ENCODE data around the gene FAM222B. TPM values are rescaled to one million over a fixed set of nuclear protein-coding genes. Genes with fewer than 3 reads are reported as not detected.
"Not testable (repeated sequence)": the region's sequence is repeated elsewhere in the genome, so short reads cannot be mapped to it uniquely, and the experiment has no call there.

FAM222B gene, protein sequence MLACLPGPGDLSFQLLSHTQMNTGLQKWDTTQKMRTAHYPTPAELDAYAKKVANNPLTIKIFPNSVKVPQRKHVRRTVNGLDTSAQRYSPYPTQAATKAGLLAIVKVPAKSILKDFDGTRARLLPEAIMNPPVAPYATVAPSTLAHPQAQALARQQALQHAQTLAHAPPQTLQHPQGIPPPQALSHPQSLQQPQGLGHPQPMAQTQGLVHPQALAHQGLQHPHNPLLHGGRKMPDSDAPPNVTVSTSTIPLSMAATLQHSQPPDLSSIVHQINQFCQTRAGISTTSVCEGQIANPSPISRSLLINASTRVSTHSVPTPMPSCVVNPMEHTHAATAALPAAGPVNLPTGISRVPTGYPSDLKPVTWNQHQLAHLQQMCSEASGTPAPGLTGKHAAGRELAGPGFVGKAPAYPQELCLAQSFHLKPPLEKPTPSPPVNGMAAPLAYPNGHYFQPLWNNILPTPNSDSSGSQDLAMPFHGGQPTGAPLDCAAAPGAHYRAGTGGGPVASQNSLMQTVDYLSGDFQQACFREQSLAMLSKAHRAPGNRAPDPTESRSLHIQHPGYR
- total RNA-seq (2014; rRNA removed; shearing (Covaris generic)): 2.3 and 3.1 TPM in 2 replicates

DNA sequence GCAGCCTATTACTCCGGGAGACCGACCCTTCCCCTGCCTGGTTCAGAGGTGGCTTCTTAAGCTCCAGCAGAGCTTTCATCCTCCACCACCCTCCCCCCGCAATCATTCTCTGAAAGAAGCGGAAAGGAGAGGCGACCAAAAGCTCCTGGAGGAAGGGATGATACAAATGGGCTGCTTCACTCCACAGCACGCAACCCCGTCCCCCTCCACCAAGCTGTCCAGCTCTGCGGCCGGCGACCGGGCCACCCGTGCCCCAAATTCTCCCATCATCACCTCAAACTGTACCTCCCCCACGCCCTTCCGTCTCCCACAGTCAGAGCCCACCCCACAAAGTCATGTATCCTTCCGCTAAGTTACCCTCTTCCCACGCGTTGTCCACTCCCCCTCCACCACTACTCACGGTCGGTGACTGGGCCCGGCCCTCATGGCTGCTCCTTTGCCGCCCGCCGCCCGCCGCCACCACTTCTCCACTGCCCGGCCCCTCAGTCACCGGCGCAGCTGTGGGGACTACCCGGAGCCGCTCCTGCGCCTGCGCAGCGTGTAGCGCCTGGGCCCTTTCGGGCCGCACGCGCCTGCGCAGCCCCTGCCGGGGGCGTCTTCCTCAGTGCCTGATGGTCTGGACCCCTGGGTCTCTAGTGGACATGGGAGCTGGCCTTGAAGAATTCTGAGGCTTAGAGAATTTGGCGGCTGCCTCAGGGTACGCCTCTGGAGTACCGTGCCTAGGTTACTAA lies at the start of gene FAM222B:
FAM222B (minus strand) TSS at position 509 of the 731 bp plus-strand sequence. CDS start 76,123 bp downstream, outside the sequence.
- DNase-seq (ENCODE audit: low read depth): peak; percentile 92

DNA sequence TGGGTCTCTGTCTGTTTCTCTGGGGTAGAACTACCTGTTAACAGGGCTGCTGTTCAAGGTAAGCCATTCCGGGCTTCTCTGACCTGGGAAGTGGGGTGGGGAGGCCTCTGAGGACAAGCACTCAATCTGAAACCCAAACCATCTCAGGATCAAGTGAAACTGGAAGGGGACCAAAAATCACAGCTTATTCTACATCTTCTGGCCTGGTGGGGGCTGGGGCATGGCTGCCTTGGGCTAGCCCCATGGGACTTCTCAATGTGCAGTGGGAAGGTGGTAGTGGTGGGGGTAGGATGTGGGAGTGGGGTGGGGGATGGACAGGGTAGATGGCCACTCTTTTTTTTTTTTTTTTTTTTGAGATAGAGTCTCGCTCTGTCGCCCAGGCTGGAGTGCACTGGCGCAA lies 49.4 kb upstream of the FAM222B start:
- DNase-seq (ENCODE audit: low read depth): no peak

GRCh38 chr17:28891201-28891600 lies 48.6 kb upstream of the FAM222B start:
- no peak for DNase-seq (ENCODE audit: low read depth)

- no peak for DNase-seq (ENCODE audit: low read depth)
Measured at GRCh38 chr17:28889996-28890395, 47.4 kb upstream of the FAM222B start.

GRCh38 chr17:28888832-28889231 lies 46.2 kb upstream of the FAM222B start:
- DNase-seq (ENCODE audit: low read depth): no peak

- DNase-seq (ENCODE audit: low read depth): no peak
Measured at GRCh38 chr17:28887871-28888471, 45.4 kb upstream of the FAM222B start.

DNA sequence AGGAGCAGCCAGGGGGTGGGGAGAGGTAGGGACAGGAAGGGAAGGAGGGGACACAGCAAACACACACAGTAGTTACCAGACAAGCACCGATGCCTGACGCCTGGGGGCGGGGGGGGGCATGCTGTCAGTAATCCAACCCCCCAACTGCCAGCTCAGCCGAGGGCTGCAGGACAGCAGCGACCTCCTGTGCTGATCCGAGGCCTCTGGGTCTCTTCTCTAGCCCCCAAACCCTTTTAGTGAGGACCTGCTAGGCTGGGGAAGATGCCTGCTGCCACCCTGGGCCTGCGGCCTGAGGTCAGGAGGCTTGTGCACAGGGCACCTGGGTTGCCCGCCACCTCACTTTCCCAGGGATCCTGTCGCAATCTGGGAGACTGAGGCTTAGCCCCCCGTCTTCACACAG lies 43.4 kb upstream of the FAM222B start:
- DNase-seq (ENCODE audit: low read depth): no peak

DNA sequence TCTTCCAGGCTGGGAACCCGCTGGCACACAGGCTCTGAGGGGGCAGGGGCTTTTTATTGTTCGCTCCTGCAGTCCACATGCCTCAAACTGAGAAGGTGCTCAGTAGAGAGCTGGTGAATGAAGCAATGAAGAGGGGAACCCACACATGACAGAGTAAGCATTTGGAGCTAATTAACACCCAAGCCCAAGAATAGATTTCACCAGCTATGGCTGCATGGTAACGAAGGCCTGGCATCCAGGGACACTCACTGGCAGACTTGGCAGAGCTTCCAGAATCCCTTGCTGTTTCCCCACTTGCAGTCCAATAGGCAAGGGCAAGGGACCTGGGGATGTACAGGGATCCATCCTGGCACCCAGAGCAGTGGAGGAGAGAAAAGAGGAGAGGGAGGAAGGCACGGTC lies 42.8 kb upstream of the FAM222B start:
- no peak for DNase-seq (ENCODE audit: low read depth)

DNA sequence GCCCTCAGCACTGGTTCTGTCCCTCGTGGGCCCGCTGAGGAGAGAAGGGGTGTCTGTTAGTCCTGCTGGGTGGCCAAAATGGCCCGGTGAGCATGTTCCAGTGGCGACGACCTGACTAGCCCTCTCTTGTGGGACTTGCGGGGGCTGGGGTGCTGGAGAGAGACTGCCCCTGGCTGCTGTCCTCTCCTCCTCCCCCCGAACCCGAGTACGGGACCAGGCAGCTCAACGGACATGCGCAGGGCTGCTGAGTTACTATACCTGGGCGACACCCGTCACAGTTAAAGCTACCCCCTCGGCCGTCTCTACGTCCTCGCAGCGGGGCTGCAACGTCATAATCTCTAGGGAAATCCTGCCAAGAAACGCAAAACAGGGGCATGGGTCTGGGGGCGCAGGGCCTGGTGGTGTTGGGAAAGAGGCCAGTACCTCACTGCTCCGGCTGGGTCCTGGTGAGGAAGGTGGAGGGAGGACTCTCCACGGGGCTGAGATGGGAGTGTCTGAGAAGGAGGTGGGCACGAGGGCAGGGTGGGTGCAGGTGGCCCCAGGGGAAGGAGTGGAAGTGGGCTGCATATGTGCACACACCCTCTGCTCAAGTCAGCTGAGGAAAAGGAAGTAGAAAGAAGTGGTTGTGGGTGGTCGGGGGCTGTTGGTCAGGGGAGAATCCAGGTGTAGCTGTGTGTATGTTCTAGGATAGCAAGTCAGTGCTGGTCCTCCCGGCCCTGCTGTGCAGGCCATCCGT lies 41.5 kb upstream of the FAM222B start:
- no peak for DNase-seq (ENCODE audit: low read depth)

GRCh38 chr17:28882154-28882895 lies 39.7 kb upstream of the FAM222B start:
- no peak for DNase-seq (ENCODE audit: low read depth)

- DNase-seq (ENCODE audit: low read depth): no peak
Measured at GRCh38 chr17:28881533-28882056, 39.0 kb upstream of the FAM222B start.

GRCh38 chr17:28880572-28880945 lies 38.0 kb upstream of the FAM222B start:
- no peak for DNase-seq (ENCODE audit: low read depth)

DNA sequence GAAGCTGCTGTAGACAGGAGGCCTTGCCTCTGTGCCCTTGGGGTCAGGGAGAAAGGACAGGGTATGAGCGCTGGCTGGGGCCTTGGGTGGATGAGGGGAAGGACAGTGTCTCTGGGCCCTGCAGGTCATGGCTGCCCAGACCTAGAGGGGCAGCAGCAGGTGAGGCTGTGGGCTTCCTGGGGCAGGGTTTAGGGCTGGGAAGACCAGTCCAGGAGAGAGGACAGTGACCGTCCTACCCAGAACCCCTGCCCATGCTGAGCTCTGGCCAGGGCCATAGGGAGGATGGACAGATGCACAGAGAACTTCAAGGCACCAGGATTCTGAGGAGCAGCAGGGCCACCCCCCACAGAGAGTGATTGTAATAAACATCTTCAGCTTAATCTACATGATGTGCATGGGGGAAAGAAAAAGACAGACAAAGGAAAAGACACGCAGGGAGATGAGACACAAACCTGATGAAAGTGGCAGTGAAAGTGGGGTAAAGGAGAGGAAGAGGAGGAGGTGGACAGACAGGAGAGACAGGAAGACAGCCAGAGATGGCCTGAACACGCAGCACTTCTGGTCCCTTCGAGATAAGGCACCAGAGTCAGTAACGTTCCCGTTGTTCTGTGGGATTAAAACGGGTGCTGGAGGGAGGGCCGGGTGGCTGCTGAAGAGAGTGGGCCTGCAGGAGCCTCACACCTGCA lies 37.4 kb upstream of the FAM222B start:
- no peak for DNase-seq (ENCODE audit: low read depth)

GRCh38 chr17:28878981-28879380 lies 36.4 kb upstream of the FAM222B start:
- peak; percentile 35 for DNase-seq (ENCODE audit: low read depth)

DNA sequence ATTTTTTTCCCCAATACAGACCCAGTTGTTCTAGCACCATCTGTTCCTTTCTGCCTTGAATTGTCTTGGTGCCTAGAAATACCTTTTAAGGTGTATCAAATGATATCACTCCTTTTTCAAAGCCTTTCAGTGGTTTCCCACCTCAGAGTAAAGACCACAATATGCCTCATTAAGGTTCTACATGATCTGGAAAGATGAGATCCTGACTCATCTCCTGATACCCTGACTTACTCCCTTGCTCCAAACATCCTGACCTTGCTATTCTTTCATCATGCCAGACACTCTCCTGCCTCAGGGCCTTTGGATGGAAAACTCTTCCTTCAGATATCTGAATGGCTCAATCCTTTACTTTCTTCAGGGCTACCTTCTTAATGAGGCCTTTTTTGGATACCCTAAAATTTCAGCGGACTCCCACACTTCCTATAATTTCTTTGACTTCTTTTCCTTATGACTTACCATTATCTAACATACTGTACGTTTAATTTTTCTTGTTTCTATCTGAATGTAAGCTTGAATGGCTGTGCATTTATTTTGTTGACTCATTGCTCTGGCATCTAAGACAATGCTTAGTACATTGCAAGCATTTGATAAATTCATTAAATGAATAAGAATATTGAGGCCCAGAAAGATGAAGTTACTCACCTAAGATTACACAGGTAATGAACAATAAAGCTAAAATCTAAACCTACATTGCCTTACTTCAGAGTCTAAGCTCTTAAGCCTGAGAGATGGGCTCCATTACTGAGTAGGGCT lies 35.7 kb upstream of the FAM222B start:
- DNase-seq (ENCODE audit: low read depth): no peak

- DNase-seq (ENCODE audit: low read depth): not testable (repeated sequence)
Measured at GRCh38 chr17:28877150-28877711, 34.6 kb upstream of the FAM222B start.

DNA sequence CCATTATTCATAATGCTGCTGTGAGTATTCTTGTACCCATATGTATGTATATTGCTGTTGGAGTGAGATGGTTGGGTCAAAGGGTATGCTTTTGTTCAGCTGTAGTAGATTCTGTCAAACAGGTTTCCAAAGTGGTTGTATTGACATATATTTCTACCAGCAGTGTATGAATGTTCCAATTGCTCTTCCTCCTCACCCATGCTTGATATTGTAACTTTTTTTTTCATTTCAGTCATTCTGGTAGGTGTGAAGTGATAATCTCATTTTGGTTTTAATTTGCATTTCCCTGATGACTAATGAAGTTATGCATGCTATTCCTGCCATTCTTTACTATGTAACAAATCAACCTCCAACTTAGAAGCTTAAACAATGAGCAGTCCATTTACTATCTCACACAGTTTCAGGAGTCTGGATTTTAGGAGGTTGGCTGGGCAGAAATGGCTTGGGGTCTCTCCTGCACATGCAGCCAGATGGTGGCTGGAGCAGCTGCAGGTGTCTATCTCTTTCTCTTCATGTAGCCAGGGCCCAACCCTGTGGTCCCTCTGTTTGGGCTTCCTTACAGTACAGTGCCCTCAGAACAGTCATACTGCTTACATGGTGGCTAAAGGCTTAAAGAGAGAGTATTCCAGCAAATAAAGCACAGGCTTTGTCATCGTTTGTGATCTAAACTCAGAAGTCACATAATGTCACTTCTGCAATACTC lies 33.4 kb upstream of the FAM222B start:
- DNase-seq (ENCODE audit: low read depth): no peak

- DNase-seq (ENCODE audit: low read depth): no peak
Measured at GRCh38 chr17:28874750-28875149, 32.2 kb upstream of the FAM222B start.

All from Daoy (cell line).